GM18499 (cell line): ENCODE measurements around the gene MEF2D.
A peak's percentile ranks its signal among the peaks of the same experiment; 100 is the strongest.

Experiments used
- ATAC-seq: cut with Tn5 transposase; IDR thresholded peaks from one replicate; pipeline ENCODE4 v1.9.1; 2021; ENCODE audit warnings: moderate number of reproducible peaks; ENCODE audit not compliant: insufficient read depth, unreplicated experiment

MEF2D gene

DNA sequence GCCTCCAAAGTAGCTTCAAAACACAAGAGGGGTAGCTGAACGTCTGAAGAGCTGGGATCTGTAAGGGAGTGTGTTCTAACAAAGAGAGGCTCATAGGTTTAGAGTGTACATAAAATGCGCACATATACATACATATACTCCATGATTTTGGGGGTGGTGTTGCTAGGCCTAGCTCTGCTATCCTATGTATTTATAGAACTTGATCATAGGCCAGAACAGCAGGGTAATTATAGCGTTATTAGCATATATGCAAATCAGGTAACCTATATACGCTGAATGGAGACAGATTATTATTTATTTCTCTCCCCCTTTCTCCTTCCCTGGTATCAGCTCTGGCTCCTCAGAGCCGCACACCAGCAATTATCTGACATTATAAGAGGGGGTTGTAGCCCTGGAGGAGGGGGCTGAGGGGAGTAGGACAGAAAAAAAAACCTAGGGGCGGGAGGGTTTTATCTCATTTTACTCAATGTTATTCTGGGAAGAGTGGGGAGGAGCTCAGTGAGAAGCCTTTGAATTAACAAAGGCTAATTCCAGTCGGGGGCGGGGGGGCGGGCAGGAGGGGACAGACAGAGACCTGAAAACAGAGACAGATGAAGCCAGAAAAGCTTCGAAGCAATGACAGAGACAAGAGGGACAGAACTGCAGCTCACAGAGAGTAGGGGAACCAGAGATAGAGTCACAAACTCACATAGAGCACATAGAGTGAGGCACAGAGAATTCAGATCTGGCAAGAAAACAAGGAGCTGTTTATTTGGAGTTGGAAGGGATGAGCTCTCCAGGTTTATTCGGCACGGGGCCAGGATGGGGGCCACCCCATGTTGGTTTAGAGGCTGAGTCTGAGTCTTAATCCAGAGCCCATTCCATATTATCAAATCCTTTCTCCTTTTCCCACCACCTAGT, 68.6 kb downstream of the MEF2D start:
- no peak for ATAC-seq

DNA sequence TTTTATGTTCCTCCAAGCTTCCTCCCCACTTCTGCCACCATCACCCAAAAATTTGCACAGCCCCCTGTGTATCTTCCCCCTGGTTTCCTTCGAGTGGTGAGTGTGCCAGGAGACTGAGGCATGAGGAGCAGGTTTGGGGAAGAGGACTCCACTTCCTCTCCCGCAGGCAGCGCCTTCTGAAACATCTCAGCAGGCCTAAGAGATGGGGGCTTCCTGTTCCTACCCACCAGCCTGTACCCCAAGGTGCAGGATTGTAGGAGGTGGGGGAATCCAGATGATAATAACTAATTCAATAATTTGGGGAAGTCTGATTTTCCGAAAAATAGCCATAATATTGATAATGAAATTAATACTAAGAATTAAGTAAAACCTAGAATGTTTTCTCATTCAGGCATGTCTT, 69.2 kb downstream of the MEF2D start:
- no peak for ATAC-seq

DNA sequence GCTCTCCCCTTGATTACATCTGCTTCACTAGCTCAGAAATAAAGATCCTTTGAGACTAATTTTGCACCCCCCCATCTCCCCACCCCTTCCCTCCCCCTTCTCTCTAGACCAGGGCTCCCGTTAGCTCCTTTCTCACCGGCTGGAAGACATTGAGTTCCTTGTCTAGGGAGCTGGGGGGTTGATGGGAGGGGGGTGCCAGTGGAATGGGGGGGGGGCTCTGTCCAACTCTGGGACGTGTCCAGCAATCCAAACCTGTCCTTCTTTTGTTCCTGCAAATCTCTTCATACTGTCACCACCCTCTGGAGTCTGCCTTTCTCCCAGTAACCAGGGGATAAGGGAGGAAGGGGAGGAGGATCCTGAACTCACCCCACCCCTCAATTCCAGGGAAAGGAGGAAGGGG, 69.7 kb downstream of the MEF2D start:
- no peak for ATAC-seq

DNA sequence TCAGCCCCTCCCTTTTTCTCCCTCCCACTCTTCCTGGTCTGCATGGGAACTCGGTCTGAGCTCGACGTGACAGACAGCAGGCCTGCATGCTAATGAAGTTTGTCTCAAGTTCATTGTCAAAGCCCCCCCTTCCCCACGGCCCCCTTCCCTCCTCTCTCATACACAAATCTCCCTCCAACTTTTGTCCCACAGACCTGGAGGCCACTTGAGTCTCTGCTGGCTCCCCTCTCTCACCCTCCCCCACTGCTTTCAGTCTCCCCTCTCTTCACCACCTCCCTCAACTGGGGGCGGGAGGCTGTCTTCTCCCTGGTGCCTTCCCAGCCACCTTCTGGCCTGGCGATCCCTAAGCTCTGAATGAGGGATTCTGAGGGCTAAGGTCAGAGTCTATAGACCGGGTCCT, 70.3 kb downstream of the MEF2D start:
- no peak for ATAC-seq

DNA sequence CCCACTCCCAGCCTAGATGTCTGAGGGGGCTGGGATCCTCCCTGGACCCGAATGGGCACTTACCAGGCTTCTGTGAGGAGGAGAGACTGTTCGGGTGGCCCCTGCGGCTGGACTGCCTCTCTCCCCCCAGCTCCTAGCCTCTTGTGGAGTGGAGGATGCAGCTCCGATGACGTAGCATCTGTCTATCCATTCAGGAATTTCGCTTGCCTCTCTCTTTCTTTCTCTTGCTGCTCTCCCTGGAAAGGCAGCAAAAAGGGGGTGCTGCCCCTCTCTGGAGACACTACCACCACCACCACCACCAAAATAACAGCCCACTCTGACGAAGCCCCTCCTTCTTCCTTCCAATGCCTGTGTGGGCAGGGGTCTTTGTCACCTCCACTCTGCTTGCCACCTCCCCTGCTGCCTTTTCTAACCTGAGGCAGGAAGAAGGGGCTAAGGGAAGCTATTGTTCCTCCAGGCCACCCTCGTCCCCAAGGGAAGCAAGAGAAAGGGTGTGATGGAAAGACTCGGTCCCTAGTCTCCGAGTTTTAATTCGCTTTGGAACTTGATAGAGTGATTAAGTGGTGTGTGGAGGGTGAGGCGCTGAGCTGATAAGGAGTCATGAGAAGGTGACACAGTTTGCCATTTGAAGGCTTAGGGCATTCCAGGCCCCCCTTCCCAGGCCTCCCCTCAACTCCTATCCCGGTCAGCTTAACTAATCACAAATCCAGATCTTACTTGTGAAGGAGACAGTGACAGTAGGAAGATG, 71.1 kb downstream of the MEF2D start:
- no peak for ATAC-seq

DNA sequence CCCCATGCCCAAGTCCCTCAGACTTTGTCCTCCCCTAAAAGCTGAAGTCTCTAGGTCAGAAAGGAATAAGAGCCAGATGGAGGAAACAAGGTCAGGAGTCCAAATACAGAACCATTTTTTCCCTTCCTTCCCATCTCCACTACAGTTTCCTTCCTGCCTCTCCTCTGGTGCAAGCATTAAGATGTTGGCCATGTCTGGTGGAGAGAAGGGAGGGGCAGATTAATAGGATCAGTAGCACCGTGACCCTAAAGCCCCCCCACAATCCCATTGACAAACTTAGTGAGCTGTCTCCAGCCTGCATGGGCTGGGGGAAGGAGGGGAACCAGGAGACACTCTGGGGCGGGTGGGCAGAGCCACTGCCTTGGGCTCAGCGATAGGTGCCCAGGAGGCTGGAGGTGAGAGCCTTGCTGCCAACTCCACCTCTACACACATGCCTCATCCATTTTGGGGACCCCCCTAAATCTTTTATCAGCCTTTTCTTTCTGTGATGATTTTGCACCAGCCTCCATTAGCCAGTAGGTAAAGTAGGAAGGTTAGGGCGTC, 71.8 kb downstream of the MEF2D start:
- no peak for ATAC-seq

DNA sequence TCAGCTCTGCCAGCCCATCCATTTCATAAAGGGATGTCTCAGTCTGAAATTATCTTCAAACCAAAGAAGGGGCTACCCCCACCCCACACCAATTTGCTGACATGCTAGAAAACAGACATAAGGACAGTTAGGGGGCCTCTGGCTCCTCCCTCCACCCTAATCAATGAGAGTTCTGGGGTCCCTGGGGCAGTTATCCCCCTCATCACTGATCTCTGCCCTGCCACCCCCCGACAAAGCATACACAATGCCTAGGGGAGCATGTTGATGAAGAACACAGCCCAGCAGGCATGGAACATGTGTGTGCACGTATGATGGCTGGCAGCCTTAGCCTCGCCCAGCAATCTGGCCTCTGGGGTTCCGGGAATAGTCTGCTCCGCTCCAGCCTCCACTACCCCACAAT, 72.6 kb downstream of the MEF2D start:
- no peak for ATAC-seq

DNA sequence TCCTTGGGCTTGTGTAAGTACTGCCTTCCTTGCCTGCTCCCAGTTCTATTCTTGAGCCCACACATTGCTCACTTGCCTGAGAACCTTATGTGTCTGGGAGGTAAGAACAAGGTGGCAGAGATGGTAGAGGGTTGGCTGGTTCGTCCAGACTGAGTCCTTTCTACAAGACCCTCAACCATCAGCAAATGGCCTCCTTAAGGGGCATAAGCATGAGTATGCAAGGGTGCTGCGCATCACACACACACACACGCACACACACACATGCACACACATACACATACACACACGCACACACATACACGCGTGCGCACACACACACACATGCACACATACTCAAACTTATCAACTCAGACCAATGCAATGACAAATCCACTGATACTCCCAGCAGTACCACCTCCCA, 74.6 kb downstream of the MEF2D start:
- ATAC-seq, result no peak

DNA sequence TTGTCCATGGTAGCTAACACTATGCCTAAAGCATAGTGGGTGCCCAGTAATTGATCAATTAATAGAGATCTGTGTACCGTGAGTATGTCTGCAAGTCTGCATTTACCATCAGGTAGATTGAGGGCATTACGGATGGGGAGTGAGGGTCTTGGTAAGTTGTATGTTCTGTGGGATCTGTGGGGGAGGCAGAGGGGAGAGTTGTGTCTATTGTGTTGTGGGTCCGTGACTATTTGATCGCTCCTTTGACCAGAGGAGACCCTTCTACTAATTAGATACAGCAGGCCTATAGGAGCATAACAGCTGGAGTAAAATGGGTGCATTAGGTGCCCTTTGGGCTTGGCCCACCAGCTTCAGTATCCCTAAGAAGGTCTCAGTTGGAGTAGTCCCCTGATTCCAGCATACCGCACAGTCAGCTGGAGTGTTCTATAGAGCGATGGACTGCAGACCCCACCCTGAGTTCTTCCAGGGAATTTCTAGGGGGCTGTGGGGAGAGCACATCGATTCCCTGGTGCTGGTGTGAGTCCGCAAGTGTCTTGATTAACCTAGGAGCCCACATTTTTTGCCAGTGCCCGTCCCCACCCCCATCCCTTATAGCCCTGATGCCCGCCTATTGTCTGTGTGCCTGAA, 75.7 kb downstream of the MEF2D start:
- ATAC-seq, result no peak

DNA sequence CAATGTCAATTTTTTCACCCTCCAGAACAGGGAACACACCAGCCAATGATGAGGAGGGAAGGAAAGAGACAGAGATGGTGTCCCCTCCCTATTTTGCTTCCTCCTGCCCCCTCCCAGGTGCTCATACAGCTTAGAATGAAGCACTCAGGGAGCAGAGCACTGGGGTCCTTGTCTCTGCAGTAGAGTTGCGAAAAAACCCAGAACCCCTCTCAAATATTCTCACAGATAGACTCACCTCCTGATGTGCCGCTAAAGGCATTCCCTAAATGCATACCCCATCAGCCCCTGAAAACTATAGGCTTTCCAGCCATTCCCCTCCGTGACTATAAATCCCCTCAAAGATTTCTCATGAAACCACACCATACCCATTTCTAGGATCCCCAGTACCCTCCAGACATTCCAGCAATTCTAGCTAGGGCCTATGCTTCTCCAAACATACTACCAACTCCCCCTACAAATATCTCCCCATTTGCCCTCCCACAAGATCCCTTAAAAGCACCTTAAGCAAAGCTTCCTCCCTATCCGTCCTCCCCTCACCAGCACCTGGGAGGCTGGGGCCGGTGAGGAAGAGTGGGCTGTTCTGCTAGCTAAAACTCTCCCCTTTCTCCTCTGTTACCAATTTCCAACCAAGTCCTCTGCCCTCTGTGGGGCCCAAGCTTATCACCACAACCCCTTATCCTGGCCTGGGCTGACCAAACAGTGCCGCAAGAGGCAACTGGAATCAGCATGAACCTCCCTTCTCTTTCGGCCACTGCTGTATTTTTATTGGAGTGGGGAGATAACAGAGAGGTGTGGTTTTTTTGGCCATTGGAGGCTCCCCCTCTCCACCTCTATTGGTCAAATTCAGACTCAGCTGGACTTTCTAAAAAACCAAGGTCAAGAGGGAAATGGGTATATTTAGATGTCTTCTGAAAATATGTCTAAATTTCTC, 76.9 kb downstream of the MEF2D start:
- ATAC-seq, result no peak

DNA sequence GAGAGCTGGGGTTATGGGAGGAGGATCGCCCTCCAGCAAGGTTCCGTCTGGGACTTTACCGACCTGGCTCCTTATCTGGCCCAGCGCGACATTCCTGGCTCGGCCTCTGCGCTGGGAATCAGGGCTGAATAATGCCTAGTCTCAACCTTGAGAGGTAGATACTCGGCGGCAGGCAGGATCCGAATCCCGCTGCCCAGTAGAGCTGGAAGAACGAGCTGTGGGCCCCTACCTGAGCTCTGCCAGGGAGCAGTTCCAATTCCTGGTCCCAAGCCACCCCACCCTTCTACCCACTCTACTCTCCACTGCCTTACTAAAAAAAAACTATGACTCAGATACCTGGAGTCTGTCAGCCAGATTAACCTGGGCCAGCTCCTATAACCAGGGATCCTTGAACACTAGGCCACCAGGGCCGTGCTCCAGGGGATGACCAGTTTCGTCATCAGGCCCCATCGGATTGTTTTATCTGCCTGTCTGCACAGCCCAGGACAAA, 77.9 kb downstream of the MEF2D start:
- no peak for ATAC-seq

DNA sequence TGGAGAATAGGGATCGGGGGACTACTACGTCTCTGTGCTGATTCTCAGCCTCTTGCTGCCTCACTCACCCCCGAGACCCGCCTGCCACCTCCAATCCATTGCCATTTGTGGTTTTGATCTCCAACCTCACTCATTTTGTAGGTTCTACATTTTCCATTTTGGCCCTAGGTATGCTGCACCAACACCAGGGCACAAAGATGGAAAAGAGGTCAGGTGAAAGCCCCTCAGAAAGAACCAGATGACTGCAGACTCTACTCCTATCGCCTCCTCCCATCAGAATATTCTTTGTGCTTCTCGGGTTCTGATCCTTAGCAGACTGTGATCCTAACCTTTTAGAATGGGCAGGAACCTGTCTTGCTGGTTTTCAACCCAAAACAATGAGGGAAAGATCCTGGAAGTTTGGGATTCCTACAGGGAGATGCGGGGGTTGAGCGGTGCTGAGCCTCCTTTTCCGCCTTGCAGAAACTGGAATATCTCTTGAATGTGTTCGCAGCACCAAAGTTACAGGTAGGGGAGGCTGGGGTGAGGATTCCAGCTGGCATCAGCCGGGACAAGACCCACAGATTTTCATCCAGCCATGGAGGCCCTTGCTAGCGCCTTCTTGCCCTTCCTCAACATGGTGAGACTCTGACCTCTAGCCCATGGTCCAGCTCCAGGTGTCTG, 78.5 kb downstream of the MEF2D start:
- ATAC-seq, result no peak

DNA sequence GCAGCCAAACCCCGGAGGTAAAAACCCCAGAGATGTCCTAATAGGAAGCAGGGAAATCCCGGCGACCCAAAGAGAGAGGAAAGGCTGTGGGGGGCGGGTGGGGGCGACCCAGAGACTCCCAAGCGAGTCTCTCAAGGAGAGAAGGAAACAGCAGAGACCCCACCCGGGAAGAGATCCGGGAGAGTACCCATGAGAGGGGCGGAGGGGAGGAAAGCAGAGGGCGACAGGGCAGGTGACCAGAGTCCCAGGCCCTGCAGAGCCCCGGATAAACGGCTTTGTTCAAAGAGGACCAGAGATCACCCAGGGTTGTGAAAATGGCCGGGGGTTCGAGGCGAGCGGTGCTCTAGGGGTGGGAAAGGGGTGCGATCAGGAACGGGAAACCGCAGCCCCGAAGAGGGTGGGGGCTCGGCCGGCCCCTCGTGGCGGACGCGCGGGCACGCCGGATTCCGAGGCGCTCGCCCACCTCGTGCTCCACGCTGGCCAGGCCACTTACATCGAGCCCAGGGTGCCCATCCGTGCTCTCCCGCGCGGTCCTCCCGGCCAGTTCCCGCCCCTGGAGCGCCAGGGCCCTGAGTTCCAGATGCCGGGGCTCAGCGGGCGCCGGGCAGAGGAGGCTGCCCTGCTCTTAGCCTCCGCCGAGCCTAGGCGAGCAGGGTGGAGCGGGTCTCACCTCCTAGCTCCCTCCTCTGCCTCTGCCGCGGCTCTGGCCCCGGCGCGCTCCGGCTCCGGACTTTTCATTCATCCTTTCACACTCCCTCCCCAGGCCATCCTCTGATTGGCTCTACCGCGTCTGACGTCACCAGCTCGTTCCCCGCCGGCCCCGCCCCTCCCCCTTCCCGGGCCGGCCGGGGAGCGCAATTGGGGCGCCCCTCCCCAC, 79.3 kb downstream of the MEF2D start:
- peak; percentile 59 for ATAC-seq

DNA sequence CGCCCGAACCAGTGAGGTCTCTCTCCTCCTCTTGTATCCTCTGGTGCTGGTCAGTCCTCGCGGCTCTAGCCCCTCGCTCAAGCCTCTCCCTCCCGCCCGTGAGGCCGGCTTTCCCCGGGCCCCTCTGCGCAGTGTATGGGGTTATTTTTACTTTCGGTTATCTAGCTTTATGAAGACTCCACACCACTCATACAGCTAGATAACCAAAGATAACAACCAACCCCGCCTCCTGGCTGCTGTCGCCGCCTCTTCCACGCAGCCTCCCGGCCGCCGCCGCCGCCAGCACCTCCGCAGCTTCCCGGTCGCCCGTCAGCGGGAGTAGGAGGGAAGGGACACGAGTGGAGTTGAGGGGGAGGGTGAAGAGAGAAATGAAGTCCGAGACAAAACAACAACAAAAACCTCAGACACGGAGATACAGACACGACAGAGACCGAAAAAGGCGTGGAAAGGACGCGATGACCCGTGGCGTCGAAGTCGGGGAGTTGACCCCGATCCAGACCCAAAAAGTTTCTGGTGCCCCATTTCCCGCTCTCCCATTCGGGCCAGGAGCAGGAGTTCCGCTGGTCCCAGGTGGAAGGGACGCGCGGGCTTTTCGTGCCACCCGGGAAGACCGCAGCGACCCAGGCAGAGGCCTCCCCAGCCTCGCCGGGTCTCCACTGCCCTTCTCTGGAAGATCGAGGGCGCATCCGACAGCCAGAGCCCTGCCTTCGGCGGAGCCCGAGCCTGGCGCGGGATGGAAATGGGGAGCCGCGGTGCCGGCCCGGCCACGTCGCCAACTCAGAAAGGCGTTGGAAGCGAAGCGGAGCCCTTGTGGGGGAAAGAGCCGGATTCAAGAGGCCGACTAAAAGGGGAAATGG, 80.1 kb downstream of the MEF2D start:
- ATAC-seq, result no peak

DNA sequence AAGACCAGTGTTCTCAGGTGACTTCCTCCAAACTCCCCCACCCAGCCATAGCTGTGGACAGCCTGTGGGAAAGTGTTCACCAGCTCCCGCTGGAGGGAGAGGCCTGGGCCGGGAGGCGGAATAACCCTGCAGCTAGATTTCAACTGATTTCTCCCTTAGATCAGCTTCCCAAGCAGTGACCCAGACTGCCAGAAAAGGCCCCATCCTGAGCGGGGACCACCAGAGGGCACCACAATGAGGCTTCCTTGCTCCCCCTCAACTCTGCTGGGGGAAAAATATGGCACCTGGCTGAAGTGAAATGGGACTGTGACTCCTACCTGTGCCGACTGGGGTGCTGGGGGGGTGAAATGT, 80.7 kb downstream of the MEF2D start:
- no peak for ATAC-seq

DNA sequence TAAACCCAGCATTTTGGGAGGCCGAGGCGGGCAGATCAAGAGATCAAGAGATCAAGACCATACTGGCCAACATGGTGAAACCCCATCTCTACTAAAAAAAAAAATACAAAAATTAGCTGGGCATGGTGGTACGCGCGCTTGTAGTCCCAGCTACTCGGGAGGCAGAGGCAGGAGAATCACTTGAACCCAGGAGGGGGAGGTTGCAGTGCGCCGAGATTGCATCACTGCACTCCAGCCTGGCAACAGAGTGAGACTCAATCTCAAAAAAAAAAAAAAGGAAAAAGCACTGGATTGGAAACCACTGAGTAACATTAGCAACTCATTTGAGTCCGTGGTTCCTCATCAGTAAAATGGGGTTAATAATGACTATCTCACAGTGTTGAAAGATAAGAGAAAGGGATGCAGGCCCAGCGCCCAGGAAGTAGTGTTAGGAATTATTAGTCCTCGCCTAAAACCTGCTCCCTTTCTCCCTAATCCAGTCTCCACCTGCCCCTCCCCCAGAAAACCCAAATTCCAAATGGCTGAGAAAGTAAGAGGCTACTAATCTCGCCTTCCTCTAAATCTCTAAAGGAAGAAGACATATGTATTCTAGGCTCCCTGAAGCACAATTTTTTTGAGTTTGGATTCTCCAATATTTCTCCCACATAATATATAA, 82.0 kb downstream of the MEF2D start:
- no peak for ATAC-seq

DNA sequence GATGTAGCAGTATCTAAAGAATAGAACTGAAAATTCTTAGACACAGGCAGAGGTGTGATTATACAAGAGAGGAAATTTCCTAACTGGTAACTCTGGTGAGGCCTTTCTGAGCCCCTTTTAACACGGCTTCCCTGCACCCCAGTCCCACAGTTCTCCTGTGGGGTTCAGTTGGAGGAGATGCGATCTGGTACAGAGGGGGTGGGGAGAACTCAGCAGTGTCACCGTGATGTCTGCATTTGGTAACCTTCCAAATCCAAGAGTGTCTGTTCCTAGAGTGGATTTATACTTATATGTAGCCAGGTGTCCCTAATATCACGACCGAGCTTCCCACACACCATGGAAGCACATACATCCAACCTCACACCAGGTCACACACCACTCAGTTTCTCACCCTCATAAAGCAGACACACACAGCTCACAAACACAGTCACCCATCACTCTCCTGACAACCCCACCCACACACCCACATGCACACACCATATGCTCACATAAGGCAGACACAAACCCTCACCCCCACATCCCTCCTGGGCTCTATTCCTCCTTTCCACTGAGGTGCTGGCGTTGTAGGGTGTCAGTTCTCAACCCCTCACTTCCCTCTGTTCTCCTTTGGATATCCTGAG, 83.1 kb downstream of the MEF2D start:
- no peak for ATAC-seq
